ENCODE measurements around the gene PRIM1.
"Not testable (repeated sequence)": the region's sequence is repeated elsewhere in the genome, so short reads cannot be mapped to it uniquely, and the experiment has no call there.

PRIM1 gene

GRCh38 chr12:56749853-56750252 is 2.3 kb downstream of the PRIM1 start:
- Histone ChIP-seq H3K79me2 (ENCODE audit: control insufficient read depth, insufficient read depth, low read length, poor library complexity) (peaks cover 3% of the 10 kb centered on the region), H2BK5ac (ENCODE audit: low read depth, low read length, poor library complexity) (peak overlapping the region; percentile 13), H2AK5ac (ENCODE audit: low read length) (no peak overlapping the region), H3K4ac (ENCODE audit: low read depth, low read length) (no peak overlapping the region), H4K12ac (ENCODE audit: low read depth, low read length) (no peak overlapping the region), H3K79me1 (ENCODE audit: low read length) (peaks cover 5% of the 10 kb centered on the region), H3K18ac (ENCODE audit: low read length) (no peak overlapping the region), H3K4me2 (ENCODE audit: low read length) (no peak overlapping the region), H3K36me3 (ENCODE audit: control insufficient read depth in 1 of 2, insufficient read depth in 2 of 2, low read length in 2 of 2) (peaks cover 7 to 11% of the 10 kb centered on the region in 2 experiments), H3K4me1 (ENCODE audit: control insufficient read depth in 1 of 2, insufficient read depth in 2 of 2, low read length in 2 of 2) (no peaks in the 10 kb centered on the region), H3K23ac (ENCODE audit: low read length) (no peak overlapping the region), H4K8ac (ENCODE audit: low read depth, low read length) (no peak overlapping the region), H3K4me3 (ENCODE audit: low read depth, low read length) (no peak overlapping the region), H2BK12ac (ENCODE audit: low read length) (no peak overlapping the region), H2AFZ (ENCODE audit: insufficient read depth, low read length, poor library complexity) (no peak overlapping the region), H3K27ac (ENCODE audit: low read depth, low read length) (no peak overlapping the region), H3K27me3 (ENCODE audit: insufficient read depth, low read length) (no peaks in the 10 kb centered on the region), H2BK120ac (ENCODE audit: insufficient read depth, low read length, poor library complexity) (no peak overlapping the region), H3K9me3 (ENCODE audit: insufficient read depth, low read depth, low read length) (peaks cover 2% of the 10 kb centered on the region), H3K9ac (ENCODE audit: low read length) (no peak overlapping the region), H4K91ac (ENCODE audit: low read depth, low read length) (no peak overlapping the region), H3K14ac (ENCODE audit: low read length) (no peak overlapping the region)
- DNase-seq, result no peak

DNA sequence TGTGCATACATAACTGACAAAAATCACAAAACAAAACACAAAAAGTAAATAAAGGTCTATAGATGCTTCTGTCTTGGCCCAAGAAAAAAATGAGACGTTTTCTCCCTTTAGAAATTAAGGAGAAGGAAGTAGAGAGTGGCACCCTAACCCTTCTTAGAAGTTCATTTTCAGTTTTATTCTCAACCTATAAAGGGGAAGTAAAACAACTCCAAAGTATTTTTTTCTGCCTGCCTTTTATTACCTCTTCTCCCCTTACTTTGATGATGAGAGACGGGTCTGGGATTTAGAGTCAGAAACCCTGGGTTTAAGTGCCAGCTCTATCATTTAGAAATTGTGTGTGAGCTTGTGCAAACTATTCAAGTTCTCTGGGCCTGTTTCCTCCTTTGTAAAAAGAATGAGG is 2.8 kb downstream of the PRIM1 start:
- no peak overlapping the region for H4K8ac ChIP-seq (ENCODE audit: low read depth, low read length)
- no peak for DNase-seq
- H3K14ac ChIP-seq (ENCODE audit: low read length), result no peak overlapping the region
- H3K9ac ChIP-seq (ENCODE audit: low read length), result no peak overlapping the region
- no peak overlapping the region for H3K27ac ChIP-seq (ENCODE audit: low read depth, low read length)
- no peak overlapping the region for H4K91ac ChIP-seq (ENCODE audit: low read depth, low read length)
- no peak overlapping the region for H2AFZ ChIP-seq (ENCODE audit: insufficient read depth, low read length, poor library complexity)
- H2BK120ac ChIP-seq (ENCODE audit: insufficient read depth, low read length, poor library complexity), result no peak overlapping the region
- no peak overlapping the region for H3K4me3 ChIP-seq (ENCODE audit: low read depth, low read length)
- H4K12ac ChIP-seq (ENCODE audit: low read depth, low read length), result no peak overlapping the region
- H2AK5ac ChIP-seq (ENCODE audit: low read length), result no peak overlapping the region
- no peak overlapping the region for H2BK12ac ChIP-seq (ENCODE audit: low read length)
- no peaks in the 10 kb centered on the region for H3K27me3 ChIP-seq (ENCODE audit: insufficient read depth, low read length)
- H3K4ac ChIP-seq (ENCODE audit: low read depth, low read length), result no peak overlapping the region
- H3K79me2 ChIP-seq (ENCODE audit: control insufficient read depth, insufficient read depth, low read length, poor library complexity), result peaks cover 3% of the 10 kb centered on the region
- H3K18ac ChIP-seq (ENCODE audit: low read length), result no peak overlapping the region
- H3K9me3 ChIP-seq (ENCODE audit: insufficient read depth, low read depth, low read length), result peaks cover 2% of the 10 kb centered on the region
- H2BK5ac ChIP-seq (ENCODE audit: low read depth, low read length, poor library complexity), result no peak overlapping the region
- peaks cover 7 to 11% of the 10 kb centered on the region in 2 experiments for H3K36me3 ChIP-seq (ENCODE audit: control insufficient read depth in 1 of 2, insufficient read depth in 2 of 2, low read length in 2 of 2)
- H3K4me1 ChIP-seq (ENCODE audit: control insufficient read depth in 1 of 2, insufficient read depth in 2 of 2, low read length in 2 of 2), result no peaks in the 10 kb centered on the region
- H3K23ac ChIP-seq (ENCODE audit: low read length), result no peak overlapping the region
- H3K4me2 ChIP-seq (ENCODE audit: low read length), result no peak overlapping the region
- WGBS (ENCODE audit: extremely low coverage, insufficient coverage, insufficient read length), result no CpG with 5 or more reads among the region's 2 CpGs
- peaks cover 5% of the 10 kb centered on the region for H3K79me1 ChIP-seq (ENCODE audit: low read length)

GRCh38 chr12:56728139-56728861 is 23.8 kb downstream of the PRIM1 start:
- Histone ChIP-seq H4K12ac (ENCODE audit: low read depth, low read length) (no peak overlapping the region), H3K9ac (ENCODE audit: low read length) (no peak overlapping the region), H3K4me2 (ENCODE audit: low read length) (no peak overlapping the region), H3K79me1 (ENCODE audit: low read length) (peaks cover 7% of the 10 kb centered on the region), H3K27me3 (ENCODE audit: insufficient read depth, low read length) (no peaks in the 10 kb centered on the region), H3K36me3 (ENCODE audit: control insufficient read depth in 1 of 2, insufficient read depth in 2 of 2, low read length in 2 of 2) (peaks cover 5 to 6% of the 10 kb centered on the region in 2 experiments), H2AFZ (ENCODE audit: insufficient read depth, low read length, poor library complexity) (no peak overlapping the region), H2BK120ac (ENCODE audit: insufficient read depth, low read length, poor library complexity) (no peak overlapping the region), H3K9me3 (ENCODE audit: insufficient read depth, low read depth, low read length) (no peaks in the 10 kb centered on the region), H3K23ac (ENCODE audit: low read length) (no peak overlapping the region), H3K27ac (ENCODE audit: low read depth, low read length) (no peak overlapping the region), H3K79me2 (ENCODE audit: control insufficient read depth, insufficient read depth, low read length, poor library complexity) (peaks cover 13% of the 10 kb centered on the region), H3K18ac (ENCODE audit: low read length) (no peak overlapping the region), H2BK12ac (ENCODE audit: low read length) (no peak overlapping the region), H3K4me3 (ENCODE audit: low read depth, low read length) (no peak overlapping the region), H2AK5ac (ENCODE audit: low read length) (no peak overlapping the region), H3K14ac (ENCODE audit: low read length) (no peak overlapping the region), H3K4me1 (ENCODE audit: control insufficient read depth in 1 of 2, insufficient read depth in 2 of 2, low read length in 2 of 2) (no peaks in the 10 kb centered on the region), H4K91ac (ENCODE audit: low read depth, low read length) (no peak overlapping the region), H4K8ac (ENCODE audit: low read depth, low read length) (no peak overlapping the region), H2BK5ac (ENCODE audit: low read depth, low read length, poor library complexity) (no peak overlapping the region), H3K4ac (ENCODE audit: low read depth, low read length) (no peak overlapping the region)
- DNase-seq, result no peak
- no CpG with 5 or more reads among the region's 11 CpGs for WGBS (ENCODE audit: extremely low coverage, insufficient coverage, insufficient read length)

GRCh38 chr12:56726196-56726675 is 25.9 kb downstream of the PRIM1 start:
- H3K18ac ChIP-seq (ENCODE audit: low read length); H3K9ac ChIP-seq (ENCODE audit: low read length); H2AK5ac ChIP-seq (ENCODE audit: low read length); H2AFZ ChIP-seq (ENCODE audit: insufficient read depth, low read length, poor library complexity); H3K9me3 ChIP-seq (ENCODE audit: insufficient read depth, low read depth, low read length); H3K36me3 ChIP-seq (ENCODE audit: control insufficient read depth in 1 of 2, insufficient read depth in 2 of 2, low read length in 2 of 2); H3K4me2 ChIP-seq (ENCODE audit: low read length); H4K8ac ChIP-seq (ENCODE audit: low read depth, low read length); H4K91ac ChIP-seq (ENCODE audit: low read depth, low read length); H4K12ac ChIP-seq (ENCODE audit: low read depth, low read length); H3K14ac ChIP-seq (ENCODE audit: low read length); H3K27me3 ChIP-seq (ENCODE audit: insufficient read depth, low read length); H3K4me3 ChIP-seq (ENCODE audit: low read depth, low read length); H2BK120ac ChIP-seq (ENCODE audit: insufficient read depth, low read length, poor library complexity); H3K27ac ChIP-seq (ENCODE audit: low read depth, low read length); H3K79me1 ChIP-seq (ENCODE audit: low read length); H3K23ac ChIP-seq (ENCODE audit: low read length); H3K4ac ChIP-seq (ENCODE audit: low read depth, low read length); DNase-seq; H2BK5ac ChIP-seq (ENCODE audit: low read depth, low read length, poor library complexity): not testable (repeated sequence)
- H3K79me2 ChIP-seq (ENCODE audit: control insufficient read depth, insufficient read depth, low read length, poor library complexity), result peaks cover 18% of the 10 kb centered on the region
- peaks cover 7 to 11% of the 10 kb centered on the region in 2 experiments for H3K4me1 ChIP-seq (ENCODE audit: control insufficient read depth in 1 of 2, insufficient read depth in 2 of 2, low read length in 2 of 2)
- peak overlapping the region; percentile 27 for H2BK12ac ChIP-seq (ENCODE audit: low read length)
- no CpG with 5 or more reads among the region's 15 CpGs for WGBS (ENCODE audit: extremely low coverage, insufficient coverage, insufficient read length)
